Measurements from ENCODE around the gene DLAT. TPM values are rescaled to one million over a fixed set of nuclear protein-coding genes. Genes with fewer than 3 reads are reported as not detected.
"Not testable (repeated sequence)": the region's sequence is repeated elsewhere in the genome, so short reads cannot be mapped to it uniquely, and the experiment has no call there.

The DLAT gene
- total RNA-seq, 1 experiment from 2014 or later, result 94.1 TPM

GRCh38 chr11:112042161-112042960 is 17.2 kb downstream of the DLAT start:
- peaks cover 3% of the 10 kb centered on the region for H3K4me1 ChIP-seq (ENCODE audit: insufficient read depth, low read length, poor library complexity, severe bottlenecking)
- no peak overlapping the region for H3K4me3 ChIP-seq (ENCODE audit: low read depth, low read length, poor library complexity, severe bottlenecking)
- DNase-seq (ENCODE audit: low spot score), result peak; percentile 33
- no peaks in the 10 kb centered on the region for H3K27me3 ChIP-seq (replicated peaks; ENCODE audit: insufficient read depth, low read depth, low read length, poor library complexity)
- no peak for TF ChIP-seq EZH2 (IDR thresholded peaks at IDR 0.05; ENCODE audit: borderline replicate concordance, low read depth, low read length, poor library complexity, severe bottlenecking)
- no peak for TF ChIP-seq CTCF (conservative IDR thresholded peaks at IDR 0.05; ENCODE audit: low read depth, low read length)
- H3K27ac ChIP-seq (ENCODE audit: low read depth, low read length, poor library complexity, severe bottlenecking), result peak overlapping the region; percentile 4
- H3K9me3 ChIP-seq (ENCODE audit: low read depth, low read length, poor library complexity, severe bottlenecking), result no peaks in the 10 kb centered on the region
- ChIA-PET POLR2A (ENCODE audit: low non-redundant PET) (interaction anchor here (0.6 kb wide), 1 partner anchor 104 kb away, joined by 13 read pairs; no protein-coding TSS in a partner anchor), CTCF (no interaction called here)
- intact Hi-C loops (cut with micrococcal nuclease; ENCODE audit: unreplicated experiment), result no loop called here
- BruUV-seq (replicated peaks), result no TSS peak
- peaks cover 63% of the 10 kb centered on the region for H3K36me3 ChIP-seq (ENCODE audit: insufficient read depth, low read length, poor library complexity, severe bottlenecking)

GRCh38 chr11:112042961-112043304 is 17.7 kb downstream of the DLAT start:
- POLR2A ChIA-PET (ENCODE audit: low non-redundant PET), result interaction anchor here (0.6 kb wide), 1 partner anchor 105 kb away, joined by 13 read pairs; no protein-coding TSS in a partner anchor
- CTCF ChIA-PET, result no interaction called here
- Histone ChIP-seq H3K9me3 (ENCODE audit: low read depth, low read length, poor library complexity, severe bottlenecking) (no peaks in the 10 kb centered on the region), H3K4me1 (ENCODE audit: insufficient read depth, low read length, poor library complexity, severe bottlenecking) (peaks cover 3% of the 10 kb centered on the region), H3K36me3 (ENCODE audit: insufficient read depth, low read length, poor library complexity, severe bottlenecking) (peaks cover 57% of the 10 kb centered on the region), H3K27ac (ENCODE audit: low read depth, low read length, poor library complexity, severe bottlenecking) (peak overlapping the region; percentile 4), H3K27me3 (replicated peaks; ENCODE audit: insufficient read depth, low read depth, low read length, poor library complexity) (no peaks in the 10 kb centered on the region), H3K4me3 (ENCODE audit: low read depth, low read length, poor library complexity, severe bottlenecking) (no peak overlapping the region)
- intact Hi-C loops (cut with micrococcal nuclease; ENCODE audit: unreplicated experiment), result no loop called here
- no TSS peak for BruUV-seq (replicated peaks)
- DNase-seq (ENCODE audit: low spot score), result no peak
- TF ChIP-seq EZH2 (IDR thresholded peaks at IDR 0.05; ENCODE audit: borderline replicate concordance, low read depth, low read length, poor library complexity, severe bottlenecking) (no peak), CTCF (conservative IDR thresholded peaks at IDR 0.05; ENCODE audit: low read depth, low read length) (no peak)

GRCh38 chr11:112044961-112045360 is 19.8 kb downstream of the DLAT start:
- POLR2A ChIA-PET (ENCODE audit: low non-redundant PET), result no interaction called here
- intact Hi-C loops (cut with micrococcal nuclease; ENCODE audit: unreplicated experiment), result no loop called here

GRCh38 chr11:112046647-112047046 is 21.4 kb downstream of the DLAT start:
- Histone ChIP-seq H3K4me1 (ENCODE audit: insufficient read depth, low read length, poor library complexity, severe bottlenecking) (peaks cover 24% of the 10 kb centered on the region), H3K36me3 (ENCODE audit: insufficient read depth, low read length, poor library complexity, severe bottlenecking) (peaks cover 56% of the 10 kb centered on the region)
- H3K27ac ChIP-seq (ENCODE audit: low read depth, low read length, poor library complexity, severe bottlenecking); CTCF ChIA-PET; H3K9me3 ChIP-seq (ENCODE audit: low read depth, low read length, poor library complexity, severe bottlenecking); intact Hi-C loops (cut with micrococcal nuclease; ENCODE audit: unreplicated experiment); DNase-seq (ENCODE audit: low spot score); H3K4me3 ChIP-seq (ENCODE audit: low read depth, low read length, poor library complexity, severe bottlenecking); POLR2A ChIA-PET (ENCODE audit: low non-redundant PET); BruUV-seq (replicated peaks); H3K27me3 ChIP-seq (replicated peaks; ENCODE audit: insufficient read depth, low read depth, low read length, poor library complexity): not testable (repeated sequence)

More at GRCh38 chr11:112044961-112045360, 19.8 kb downstream of the DLAT start:
- Histone ChIP-seq H3K4me1 (ENCODE audit: insufficient read depth, low read length, poor library complexity, severe bottlenecking) (peaks cover 11% of the 10 kb centered on the region), H3K27ac (ENCODE audit: low read depth, low read length, poor library complexity, severe bottlenecking) (no peak overlapping the region), H3K36me3 (ENCODE audit: insufficient read depth, low read length, poor library complexity, severe bottlenecking) (peaks cover 59% of the 10 kb centered on the region), H3K4me3 (ENCODE audit: low read depth, low read length, poor library complexity, severe bottlenecking) (no peak overlapping the region), H3K9me3 (ENCODE audit: low read depth, low read length, poor library complexity, severe bottlenecking) (no peaks in the 10 kb centered on the region), H3K27me3 (replicated peaks; ENCODE audit: insufficient read depth, low read depth, low read length, poor library complexity) (no peaks in the 10 kb centered on the region)
- TF ChIP-seq CTCF (conservative IDR thresholded peaks at IDR 0.05; ENCODE audit: low read depth, low read length), result no peak
- TF ChIP-seq EZH2 (IDR thresholded peaks at IDR 0.05; ENCODE audit: borderline replicate concordance, low read depth, low read length, poor library complexity, severe bottlenecking), result no peak
- no TSS peak for BruUV-seq (replicated peaks)
- no peak for DNase-seq (ENCODE audit: low spot score)
- CTCF ChIA-PET, result no interaction called here

- H3K4me3 ChIP-seq (ENCODE audit: low read depth, low read length, poor library complexity, severe bottlenecking); H3K9me3 ChIP-seq (ENCODE audit: low read depth, low read length, poor library complexity, severe bottlenecking); BruUV-seq (replicated peaks); H3K27ac ChIP-seq (ENCODE audit: low read depth, low read length, poor library complexity, severe bottlenecking); DNase-seq (ENCODE audit: low spot score); H3K27me3 ChIP-seq (replicated peaks; ENCODE audit: insufficient read depth, low read depth, low read length, poor library complexity); intact Hi-C loops (cut with micrococcal nuclease; ENCODE audit: unreplicated experiment): not testable (repeated sequence)
- peaks cover 72% of the 10 kb centered on the region for H3K36me3 ChIP-seq (ENCODE audit: insufficient read depth, low read length, poor library complexity, severe bottlenecking)
- ChIA-PET POLR2A (ENCODE audit: low non-redundant PET) (interaction anchor here (0.6 to 0.7 kb wide), 2 partner anchors 31 to 185 kb away, joined by 4 to 10 read pairs; no protein-coding TSS in a partner anchor), CTCF (interaction anchor here (0.6 to 0.7 kb wide), 5 partner anchors 20 to 226 kb away, joined by 3 to 6 read pairs (median 5); no protein-coding TSS in a partner anchor)
- H3K4me1 ChIP-seq (ENCODE audit: insufficient read depth, low read length, poor library complexity, severe bottlenecking), result peaks cover 21% of the 10 kb centered on the region
Measured at GRCh38 chr11:112048256-112048655, 23.0 kb downstream of the DLAT start.
